Measurements from ENCODE around the gene KIF1B. TPM values are rescaled to one million over a fixed set of nuclear protein-coding genes. Genes with fewer than 3 reads are reported as not detected.

The KIF1B gene
- total and polyA plus RNA-seq, 11 donors: 25.0 to 137 (median 78.4) TPM

DNA sequence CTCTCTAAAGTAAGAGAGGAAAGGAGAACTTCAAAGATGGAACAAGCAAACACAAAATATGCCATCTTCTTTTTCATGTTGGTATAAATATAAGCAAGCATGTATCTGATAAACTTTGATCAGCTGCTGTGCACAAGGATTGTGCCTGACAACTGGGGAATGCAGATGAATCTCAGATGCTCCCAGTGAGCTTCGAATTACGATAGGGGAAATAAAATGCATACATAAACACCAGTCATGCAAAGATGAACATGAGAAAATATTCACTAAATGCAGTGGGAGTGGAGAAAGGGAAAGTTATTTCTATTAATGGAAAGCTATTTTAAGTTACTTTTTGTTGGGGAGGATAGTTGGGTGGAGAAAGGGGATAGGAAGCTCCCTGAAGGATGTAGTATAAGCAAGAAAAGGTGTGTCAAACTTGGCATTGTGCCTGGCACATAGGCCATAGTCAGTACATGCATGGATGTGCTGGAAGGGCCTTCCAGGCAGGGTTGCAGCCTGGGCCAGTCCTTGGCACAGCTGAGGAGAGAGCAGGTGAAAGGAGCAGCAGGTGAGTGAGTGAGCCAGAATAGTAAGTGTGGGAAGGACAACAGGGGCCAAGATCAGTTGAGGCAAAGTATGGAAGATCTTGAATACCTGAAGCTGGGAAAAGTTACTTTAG is 130.7 kb downstream of the KIF1B start:
- no peak for DNase-seq
- Histone ChIP-seq H3K9me3 (no peaks in the 10 kb centered on the region), H3K27ac (no peak overlapping the region), H3K27me3 (no peaks in the 10 kb centered on the region), H3K4me1 (peaks cover 0 to 25% (median 12%) of the 10 kb centered on the region in 12 donors), H3K36me3 (peaks cover 0 to 96% (median 71%) of the 10 kb centered on the region in 9 donors), H3K4me3 (no peak overlapping the region)
- intact Hi-C loops (cut with DNase I): no loop called here
- no peak for TF ChIP-seq POLR2A (IDR thresholded peaks at IDR 0.05)
- TF ChIP-seq, protein P1, sequence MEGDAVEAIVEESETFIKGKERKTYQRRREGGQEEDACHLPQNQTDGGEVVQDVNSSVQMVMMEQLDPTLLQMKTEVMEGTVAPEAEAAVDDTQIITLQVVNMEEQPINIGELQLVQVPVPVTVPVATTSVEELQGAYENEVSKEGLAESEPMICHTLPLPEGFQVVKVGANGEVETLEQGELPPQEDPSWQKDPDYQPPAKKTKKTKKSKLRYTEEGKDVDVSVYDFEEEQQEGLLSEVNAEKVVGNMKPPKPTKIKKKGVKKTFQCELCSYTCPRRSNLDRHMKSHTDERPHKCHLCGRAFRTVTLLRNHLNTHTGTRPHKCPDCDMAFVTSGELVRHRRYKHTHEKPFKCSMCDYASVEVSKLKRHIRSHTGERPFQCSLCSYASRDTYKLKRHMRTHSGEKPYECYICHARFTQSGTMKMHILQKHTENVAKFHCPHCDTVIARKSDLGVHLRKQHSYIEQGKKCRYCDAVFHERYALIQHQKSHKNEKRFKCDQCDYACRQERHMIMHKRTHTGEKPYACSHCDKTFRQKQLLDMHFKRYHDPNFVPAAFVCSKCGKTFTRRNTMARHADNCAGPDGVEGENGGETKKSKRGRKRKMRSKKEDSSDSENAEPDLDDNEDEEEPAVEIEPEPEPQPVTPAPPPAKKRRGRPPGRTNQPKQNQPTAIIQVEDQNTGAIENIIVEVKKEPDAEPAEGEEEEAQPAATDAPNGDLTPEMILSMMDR (IDR thresholded peaks at IDR 0.05): no peak
- ATAC-seq: no peak
- WGBS, 4 donors: 82 to 94% (median 90%) methylated on average over 2 of the region's 2 CpGs

DNA sequence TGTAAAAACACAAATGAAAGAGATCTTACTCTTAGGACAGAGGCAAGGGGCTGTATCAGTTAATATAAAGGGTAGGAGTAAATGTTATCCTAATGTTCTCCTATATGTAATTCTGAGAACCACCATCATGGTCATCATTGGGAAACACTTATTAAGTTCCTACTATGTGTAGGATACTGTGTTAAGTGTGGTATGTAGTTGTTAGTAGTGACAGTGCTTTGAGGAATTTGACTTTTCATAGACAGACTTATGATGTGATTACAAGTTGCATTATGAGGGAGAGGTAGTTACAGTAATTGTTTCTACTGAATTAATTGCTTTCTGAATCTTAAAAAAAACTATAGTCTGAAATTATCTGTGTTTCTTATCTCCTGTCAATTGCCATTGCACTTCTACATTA is 136.7 kb downstream of the KIF1B start:
- peaks cover 0 to 98% (median 87%) of the 10 kb centered on the region in 9 donors for H3K36me3 ChIP-seq
- intact Hi-C loops (cut with DNase I): loop anchor here in 1 of 10 donors (5.0 kb wide), 1 partner anchor 465 kb away; no protein-coding TSS in a partner anchor

DNA sequence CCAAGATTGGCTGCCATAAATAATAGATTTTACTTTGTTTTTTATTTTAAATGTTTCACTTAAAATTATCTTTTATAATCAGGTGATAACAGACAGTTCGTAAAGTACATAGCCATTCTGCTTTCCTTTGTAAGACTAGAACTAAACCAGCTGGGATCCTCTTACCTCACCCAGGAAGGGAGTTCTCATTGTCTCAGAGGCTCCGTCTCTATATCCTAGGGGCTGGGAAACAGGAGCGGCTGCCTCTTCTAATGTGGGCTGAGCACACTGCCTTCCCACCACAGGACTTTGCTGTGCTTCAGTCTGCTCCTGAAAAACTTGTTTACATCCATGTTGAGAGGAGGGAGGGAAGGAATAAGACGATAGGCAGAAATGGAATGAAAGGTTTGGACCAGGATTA is 142.9 kb downstream of the KIF1B start:
- Histone ChIP-seq H3K27me3 (no peaks in the 10 kb centered on the region), H3K4me1 (no peaks in the 10 kb centered on the region), H3K4me3 (no peak overlapping the region), H3K9me3 (no peaks in the 10 kb centered on the region), H3K27ac (no peak overlapping the region), H3K36me3 (peaks cover 0 to 79% (median 63%) of the 10 kb centered on the region in 9 donors)
- DNase-seq (no peak), ATAC-seq (no peak)
- WGBS, 4 donors: 62 to 74% (median 67%) methylated on average over 4 of the region's 4 CpGs
- no peak for TF ChIP-seq POLR2A (IDR thresholded peaks at IDR 0.05)
- TF ChIP-seq, protein P1 (IDR thresholded peaks at IDR 0.05): no peak
- intact Hi-C loops (cut with DNase I): no loop called here

More for the DNA sequence above, 136.7 kb downstream of the KIF1B start:
- no peaks in the 10 kb centered on the region for H3K9me3 ChIP-seq
- DNase-seq: no peak
- no peak for ATAC-seq
- no peaks in the 10 kb centered on the region for H3K4me1 ChIP-seq
- no peak overlapping the region for H3K4me3 ChIP-seq
- TF ChIP-seq, protein P1 (IDR thresholded peaks at IDR 0.05): no peak
- no peak for TF ChIP-seq POLR2A (IDR thresholded peaks at IDR 0.05)
- H3K27ac ChIP-seq: no peak overlapping the region
- no peaks in the 10 kb centered on the region for H3K27me3 ChIP-seq

DNA sequence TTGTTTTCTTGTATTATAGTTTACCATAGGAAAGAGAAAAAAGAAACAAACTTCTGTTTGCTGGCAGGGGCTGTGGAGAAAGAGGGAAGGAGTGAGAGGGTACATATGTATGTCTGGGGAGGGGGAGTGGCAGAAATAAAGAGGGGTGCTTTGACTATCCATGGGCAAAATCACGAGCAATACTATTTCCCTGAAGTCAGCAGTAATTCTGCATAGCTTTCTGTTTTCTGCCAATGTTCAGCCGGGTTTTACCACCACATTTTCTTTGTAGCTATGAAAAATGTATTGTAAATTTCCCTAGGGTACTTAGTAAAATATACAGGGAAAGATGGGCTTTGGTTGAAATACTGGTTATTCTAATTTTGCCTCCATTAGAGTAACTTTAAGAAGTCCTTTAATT is 143.3 kb downstream of the KIF1B start:
- intact Hi-C loops (cut with DNase I): no loop called here
- WGBS, 4 donors: 68 to 75% (median 71%) methylated on average over 2 of the region's 2 CpGs
- no peaks in the 10 kb centered on the region for H3K4me1 ChIP-seq
- H3K27ac ChIP-seq: no peak overlapping the region
- TF ChIP-seq POLR2A (IDR thresholded peaks at IDR 0.05): no peak
- TF ChIP-seq, protein P1 (IDR thresholded peaks at IDR 0.05): no peak
- H3K27me3 ChIP-seq: no peaks in the 10 kb centered on the region
- no peak for ATAC-seq
- no peak overlapping the region for H3K4me3 ChIP-seq
- no peaks in the 10 kb centered on the region for H3K9me3 ChIP-seq
- no peak for DNase-seq
- peaks cover 0 to 75% (median 59%) of the 10 kb centered on the region in 9 donors for H3K36me3 ChIP-seq
